ENCODE measurements around the gene LLGL2.

The LLGL2 gene

DNA sequence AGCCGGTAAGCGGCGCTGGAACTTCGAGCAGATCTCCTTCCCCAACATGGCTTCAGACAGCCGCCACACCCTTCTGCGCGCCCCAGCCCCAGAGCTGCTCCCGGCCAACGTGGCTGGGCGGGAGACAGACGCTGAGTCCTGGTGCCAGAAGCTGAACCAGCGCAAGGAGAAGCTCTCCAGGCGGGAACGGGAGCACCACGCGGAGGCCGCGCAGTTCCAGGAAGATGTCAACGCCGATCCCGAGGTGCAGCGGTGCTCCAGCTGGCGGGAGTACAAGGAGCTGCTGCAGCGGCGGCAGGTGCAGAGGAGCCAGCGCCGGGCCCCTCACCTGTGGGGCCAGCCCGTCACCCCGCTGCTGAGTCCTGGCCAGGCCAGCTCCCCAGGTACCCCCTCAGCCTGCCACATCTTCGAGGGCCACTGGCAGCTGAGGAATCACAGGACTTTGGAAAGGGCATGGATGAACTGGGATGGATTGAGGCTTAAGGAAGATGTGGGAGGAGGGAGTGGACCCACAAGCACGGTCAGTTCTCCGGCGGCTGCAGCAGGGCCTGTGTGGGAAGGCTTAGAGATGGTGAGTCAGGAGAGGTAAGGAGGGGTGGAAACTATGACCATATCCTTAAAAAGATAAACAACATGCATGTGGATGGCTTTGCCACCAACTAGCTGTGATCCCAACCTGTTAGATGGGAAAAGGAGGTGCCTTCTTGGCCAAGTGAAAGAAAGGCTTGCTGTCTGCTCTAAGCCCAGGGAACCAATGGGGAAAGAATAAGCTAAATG lies 3.4 kb upstream of the LLGL2 start:
- peak; percentile 38 for DNase-seq (ENCODE audit: low spot score)

DNA sequence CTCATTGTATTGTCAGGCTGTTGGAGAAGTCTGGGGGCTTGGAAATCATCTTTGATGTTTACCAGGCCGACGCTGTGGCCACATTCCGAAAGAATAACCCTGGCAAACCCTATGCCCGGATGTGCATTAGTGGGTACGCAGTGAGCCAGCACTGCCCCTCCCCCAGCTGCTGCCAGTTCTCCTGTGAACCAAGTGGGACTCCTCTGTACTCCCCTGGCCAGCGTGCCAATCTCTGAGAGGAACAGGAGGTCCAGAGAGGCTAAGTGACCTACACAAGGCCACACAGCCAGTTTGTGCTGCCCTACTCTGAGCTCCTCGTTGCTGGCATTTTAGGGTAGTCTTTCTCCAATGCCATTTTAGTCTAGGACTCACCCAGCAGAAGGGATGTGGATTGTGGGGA lies 1.9 kb upstream of the LLGL2 start:
- no peak for DNase-seq (ENCODE audit: low spot score)

DNA sequence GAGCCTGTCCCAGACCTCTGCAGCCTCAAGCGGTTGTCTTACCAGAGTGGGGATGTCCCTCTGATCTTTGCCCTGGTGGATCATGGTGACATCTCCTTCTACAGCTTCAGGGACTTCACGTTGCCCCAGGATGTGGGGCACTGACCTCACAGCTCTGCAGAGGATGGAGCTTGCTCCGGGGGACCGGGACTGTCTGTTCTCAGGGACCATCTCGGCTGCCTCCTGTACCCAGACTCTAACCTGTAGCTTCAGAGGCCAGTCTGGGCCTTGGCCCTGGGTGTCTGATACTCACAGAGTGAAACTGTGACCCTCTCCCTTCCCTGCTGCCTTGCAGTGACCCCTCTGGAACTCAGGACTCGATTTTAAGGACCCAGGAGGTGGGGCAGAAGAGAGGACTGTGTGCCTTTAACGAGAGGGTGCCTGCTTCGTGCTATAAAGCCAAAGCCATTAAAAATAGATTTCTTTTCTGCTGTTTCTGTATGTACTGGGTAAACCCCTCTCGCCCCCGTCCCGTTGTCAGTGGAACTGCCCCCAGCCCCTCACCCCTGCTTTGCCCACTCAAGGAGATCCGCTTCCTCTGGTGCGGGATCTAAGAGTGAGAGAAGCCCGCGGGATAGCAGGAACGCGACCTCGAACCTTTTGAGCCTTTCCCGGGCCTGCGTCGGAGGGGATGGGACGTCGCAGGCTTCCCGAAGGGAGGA lies 1.1 kb upstream of the LLGL2 start:
- DNase-seq (ENCODE audit: low spot score), result no peak

DNA sequence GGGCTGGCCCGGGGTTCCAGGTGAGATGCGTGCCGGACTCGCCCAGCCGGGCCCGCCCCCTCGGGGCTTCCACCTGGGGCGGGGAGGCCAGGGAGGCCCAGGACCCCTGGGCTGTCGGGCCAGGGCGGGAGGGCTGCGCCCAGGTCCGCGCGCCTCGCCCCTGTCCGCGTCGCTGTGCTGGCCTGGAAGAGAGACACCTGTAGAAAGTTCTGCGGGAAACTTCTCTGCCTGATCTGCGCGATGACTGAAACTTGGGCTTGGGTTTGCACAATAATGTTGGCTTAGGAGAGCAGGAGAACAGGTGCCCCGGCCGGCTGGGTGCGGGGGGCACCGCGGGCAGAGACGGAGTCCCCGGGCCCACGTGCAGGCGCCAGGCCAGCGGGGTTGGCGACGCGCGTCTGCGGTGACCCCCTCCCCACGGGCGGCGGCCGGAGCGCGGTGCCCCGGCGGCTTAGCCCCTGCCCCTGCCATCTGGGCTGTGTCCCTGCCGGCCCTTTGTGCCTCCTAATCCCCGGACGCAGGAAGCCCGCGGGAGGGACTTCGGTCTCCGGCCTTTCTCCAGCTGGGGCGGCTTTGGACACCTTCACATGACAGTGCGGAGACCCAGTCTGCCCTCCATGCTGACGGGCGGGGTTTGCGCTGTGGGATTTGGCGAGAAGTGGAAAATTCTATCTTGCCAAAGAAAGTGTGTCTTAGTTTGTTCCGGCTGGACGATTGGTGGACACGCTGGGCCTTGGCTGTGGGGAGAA lies 483 bp downstream of the LLGL2 start:
- no peak for DNase-seq (ENCODE audit: low spot score)

DNA sequence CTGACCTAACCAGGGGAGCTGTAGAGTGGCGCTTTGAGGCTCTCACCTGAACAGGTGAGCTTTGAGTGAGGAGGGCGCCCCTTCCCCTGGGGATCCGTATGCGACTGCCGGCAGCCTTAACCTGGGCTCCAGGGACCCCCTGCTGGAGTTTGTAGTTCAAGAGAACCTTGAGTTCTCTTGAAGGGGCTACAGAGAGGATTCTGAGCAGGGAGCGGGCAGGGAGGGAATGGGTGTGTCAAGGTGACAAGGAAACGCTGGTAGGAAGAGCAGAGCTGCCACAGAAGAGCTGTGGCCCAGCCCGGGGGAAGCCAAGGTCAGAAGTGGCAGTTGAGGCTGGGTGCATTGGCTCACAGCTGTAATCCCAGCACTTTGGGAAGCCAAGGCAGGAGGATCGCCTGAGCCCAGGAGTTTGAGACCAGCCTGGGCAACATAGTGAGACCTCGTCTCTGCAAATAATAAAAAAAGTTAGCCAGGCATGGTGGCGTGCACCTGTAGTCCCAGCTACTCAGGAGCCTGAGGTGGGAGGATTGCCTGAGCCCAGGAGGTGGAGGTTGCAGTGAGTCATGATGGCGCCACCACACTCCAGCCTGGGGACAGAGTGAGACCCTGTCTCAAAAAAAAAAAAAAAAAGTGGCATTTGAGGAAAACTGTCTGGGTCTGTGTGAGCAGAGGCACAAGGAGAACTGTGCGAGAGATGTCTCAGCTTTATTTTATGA lies 1.2 kb downstream of the LLGL2 start:
- DNase-seq (ENCODE audit: low spot score), result no peak

DNA sequence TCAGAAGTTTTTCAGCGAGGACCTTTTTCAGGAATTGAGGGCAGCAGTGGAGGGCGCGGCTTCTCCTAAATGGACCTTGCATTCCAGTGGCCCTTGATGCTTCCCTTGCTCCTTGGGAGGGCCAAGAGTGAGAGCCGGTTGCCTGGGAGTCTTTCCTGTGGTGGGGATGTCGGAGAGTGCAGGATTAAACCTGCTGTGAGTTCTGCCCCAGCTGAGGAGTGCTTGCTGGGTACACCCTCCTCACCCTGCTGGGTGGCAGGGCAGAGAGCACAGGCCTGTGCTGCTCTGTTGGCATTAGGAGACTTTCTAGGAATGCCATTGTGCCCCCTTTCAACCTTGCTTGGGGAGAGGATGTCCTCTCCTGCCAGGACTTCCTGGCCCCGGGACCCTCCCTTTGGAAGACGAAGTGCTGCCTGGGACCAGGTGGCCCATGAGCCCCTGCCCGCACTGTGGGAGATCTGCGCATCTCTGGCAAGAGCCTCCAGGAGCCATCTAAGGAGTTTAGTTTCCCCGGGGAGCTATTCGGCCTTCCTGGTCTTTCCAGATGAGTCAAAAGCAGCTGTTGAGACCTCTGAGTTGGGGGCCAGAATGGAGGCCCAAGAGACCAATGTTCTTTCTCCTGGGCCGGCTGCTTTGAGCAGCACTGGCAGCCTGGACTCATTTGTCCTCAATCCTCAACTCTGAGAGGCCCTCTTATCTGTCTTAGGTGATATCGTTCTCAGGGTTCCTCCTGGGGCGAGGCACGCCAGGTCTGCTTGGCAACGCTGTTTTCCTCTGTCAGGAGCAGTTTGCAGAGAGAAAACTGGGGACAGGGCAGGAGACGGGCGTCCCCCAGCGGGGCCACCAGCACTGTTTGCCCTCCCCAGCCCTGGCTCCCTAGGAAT lies 5.6 kb downstream of the LLGL2 start:
- no peak for DNase-seq (ENCODE audit: low spot score)

DNA sequence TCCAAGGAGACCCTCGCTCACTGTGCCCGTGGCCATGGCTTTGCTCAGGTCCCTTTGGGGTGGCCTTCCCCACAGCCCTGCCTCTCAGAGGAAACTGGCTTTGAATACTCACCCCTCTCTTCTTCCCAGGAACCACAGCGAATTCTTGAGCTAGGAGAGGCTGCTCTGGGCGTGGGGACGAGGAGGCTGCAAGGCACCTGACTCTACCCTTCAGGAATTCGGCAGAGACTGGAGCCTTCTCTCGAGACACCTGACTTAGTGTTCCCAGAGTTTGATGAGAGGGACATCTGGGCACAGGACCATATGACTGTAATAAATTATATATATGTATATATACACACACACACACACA lies 6.2 kb downstream of the LLGL2 start:
- DNase-seq (ENCODE audit: low spot score), result no peak

DNA sequence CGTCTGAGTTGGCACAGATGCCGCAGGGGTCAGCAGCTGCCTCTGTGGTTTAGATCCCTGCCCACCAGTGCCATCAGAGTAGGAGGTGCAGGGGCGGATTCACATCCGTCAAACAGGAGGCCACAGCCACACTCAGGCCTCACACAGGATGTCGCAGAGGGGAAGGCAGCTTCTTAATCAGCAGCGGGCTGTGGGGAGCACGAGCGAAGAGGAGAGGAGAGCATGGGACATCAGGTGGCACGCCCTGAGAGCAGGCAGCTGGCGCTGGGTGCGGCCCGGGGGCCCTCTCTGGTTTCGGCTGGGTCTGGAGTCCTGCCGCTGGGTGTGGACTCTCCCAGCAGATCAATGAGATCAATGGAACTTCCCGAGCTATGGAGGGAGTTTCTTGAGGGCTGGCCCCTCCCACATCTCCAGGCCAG lies 9.6 kb downstream of the LLGL2 start:
- DNase-seq (ENCODE audit: low spot score), result no peak

DNA sequence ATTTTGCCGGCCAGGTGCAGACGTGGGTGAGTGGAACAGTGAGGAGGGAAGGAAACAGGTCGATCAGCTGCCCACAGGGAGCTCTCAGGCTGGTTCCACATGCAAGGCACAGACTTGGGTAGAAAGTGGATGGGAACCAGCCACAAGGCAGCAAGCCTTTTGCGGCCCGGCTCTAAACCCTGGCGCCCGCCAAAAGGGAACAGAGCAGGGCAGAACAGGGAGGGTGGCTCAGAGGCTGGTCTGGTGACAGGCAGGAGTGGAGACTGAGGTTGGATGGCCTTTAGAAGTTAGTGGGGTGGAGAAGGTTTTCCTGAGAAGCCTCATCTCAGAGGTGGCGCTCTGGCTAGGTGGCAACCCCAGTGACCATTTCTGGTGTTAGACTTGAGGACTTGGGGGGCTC lies 10.4 kb downstream of the LLGL2 start:
- no peak for DNase-seq (ENCODE audit: low spot score)

DNA sequence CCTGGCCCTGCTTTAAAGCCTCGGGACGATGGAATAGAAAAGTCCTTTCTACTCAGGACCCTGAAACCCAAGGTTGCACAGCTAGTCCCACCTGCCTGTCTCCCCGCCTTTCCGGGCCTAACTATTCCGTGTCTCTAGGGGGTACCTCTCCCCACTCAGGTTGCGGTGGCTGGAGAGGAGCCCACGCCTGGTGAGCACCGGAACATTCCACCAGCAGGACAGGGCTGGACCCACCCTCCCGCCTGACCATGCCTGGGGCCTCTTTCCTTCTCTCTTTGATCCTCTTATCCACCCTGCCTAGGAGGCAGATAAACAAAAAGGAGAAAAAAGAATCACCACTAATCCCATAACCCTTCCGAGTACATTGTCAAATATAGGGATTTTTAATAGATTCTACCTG lies 10.9 kb downstream of the LLGL2 start:
- DNase-seq (ENCODE audit: low spot score), result no peak

DNA sequence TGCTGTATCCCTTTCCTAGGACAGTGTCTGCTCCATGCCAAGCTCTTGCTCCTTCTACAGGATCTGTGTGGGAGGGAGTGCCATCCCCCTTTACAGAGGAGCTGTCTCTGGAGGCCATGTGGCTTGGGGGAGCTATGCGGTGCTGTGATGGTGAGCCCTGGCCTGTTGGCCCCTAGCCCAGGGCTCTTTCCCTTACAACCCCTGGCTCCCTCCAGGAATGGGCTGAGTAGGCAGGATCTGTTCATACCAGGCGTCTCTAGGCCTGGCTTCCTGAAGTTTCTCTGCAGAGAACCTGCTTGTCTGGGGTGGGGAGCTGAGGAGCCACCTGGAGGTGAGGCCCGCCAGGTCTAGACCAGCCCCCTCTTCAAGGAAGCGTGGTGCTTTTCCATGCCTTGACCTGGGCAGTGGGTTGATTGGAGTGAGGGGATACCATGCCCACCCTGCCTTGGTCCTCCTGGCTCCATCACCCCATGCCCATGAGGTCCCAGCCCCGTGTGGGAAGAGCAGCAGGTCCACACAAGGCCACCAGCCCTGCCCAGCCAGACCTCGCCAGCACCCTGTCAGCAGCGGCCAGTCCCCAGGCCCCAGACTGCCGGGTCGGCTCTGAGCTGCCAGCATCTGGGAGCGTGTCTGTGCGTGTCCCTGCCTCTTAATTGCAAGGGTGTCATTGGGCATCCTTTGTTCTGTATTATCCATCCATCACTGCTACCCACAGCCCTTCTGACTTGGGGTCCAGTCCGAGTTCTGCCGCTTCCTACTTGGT lies 14.7 kb downstream of the LLGL2 start:
- no peak for DNase-seq (ENCODE audit: low spot score)

DNA sequence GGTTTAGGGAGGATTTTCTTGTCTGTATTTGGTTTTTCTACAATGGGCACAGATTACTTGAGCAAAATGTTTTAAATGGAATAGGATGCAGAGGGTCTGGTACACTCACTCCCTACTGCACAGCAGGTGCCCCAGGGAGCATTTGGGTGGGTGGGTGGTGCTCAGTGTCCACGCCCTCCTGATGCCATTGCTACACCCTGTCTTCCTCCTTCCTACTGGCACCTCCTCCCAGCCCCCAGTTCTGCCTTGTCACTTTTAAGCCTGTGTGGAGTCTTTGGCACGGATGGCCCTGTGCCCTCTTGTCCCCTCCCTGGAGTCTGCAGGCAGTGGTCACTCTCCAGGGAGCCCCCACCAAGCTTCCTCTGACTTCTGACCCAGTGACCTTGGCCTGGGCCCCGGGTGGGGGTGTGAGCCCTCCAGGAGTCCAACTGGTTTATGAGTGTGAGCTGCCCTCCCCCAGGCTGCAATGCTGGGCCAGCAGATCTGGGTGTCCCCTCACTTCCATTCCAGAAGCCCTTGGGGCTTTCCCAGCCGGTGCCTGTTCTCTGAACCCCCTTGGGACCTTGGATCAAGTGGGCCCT lies 15.5 kb downstream of the LLGL2 start:
- no peak for DNase-seq (ENCODE audit: low spot score)

DNA sequence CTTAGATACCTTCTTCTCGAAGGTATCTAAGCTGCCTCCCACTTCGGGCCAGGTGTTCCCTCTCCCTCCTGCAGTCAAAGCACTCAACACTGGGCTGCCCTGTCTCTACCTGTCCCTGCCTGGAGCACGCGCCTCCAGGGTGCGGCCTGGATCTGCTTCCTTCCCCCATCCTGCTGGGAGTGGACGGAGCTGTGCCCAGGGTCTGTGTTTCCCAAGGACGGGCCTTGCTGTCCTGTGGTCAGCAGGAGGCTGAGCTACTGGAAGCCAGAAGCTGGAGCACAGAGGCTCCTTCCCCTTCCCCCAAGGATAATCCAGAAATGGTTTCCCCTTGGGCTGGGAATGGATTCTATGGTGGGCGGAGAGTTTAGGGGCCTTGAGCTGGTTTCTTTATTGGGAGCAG lies 16.7 kb downstream of the LLGL2 start:
- no peak for DNase-seq (ENCODE audit: low spot score)

DNA sequence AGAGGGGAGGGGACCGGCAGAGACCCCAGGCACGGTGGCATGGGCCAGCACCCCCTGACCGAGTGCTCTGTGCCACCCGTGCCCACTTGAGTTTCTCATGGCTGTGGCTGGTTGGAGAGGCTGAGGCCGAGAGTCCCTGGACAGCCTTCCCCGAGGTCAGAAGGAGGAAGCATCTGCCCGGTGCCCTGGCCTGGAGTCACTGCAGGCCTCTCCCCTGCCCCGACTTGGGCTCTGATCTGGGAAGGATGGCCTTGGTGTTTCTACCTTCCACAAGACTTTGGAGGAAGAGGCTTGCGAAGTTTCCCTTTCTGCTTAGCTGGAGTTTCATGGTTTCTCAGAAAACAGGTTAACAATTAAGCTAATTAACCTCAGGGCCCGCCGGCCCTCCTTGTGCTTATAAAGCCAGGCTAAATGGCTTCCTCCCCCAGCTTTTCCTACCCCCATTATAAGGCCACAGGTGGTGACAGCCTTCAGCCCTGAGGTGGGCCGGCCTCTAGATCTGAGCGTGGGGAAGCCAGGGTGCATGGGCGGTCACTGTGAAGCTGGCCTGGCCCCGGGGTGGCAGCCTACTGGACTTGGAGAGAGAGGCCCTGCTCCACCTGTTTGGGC lies 17.3 kb downstream of the LLGL2 start:
- no peak for DNase-seq (ENCODE audit: low spot score)

DNA sequence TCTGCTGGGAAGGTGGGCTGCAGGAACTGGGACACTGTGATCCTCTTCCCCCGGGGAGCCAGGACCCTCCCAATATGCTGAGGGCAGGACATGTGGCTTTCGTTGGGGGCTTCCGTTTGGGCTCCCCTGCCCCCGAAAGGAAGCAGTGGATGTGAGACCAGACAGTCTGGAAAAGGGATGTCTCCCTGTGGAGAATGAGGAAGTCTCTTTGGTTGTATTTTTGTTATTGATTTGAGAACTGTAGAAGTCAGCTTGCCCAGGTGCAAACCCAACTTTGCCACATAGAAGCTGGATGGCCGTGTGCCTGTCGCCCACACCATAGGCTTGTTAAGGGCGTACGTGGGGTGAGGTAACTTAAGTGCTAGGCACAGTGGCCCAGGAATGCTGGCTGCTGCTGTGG lies 18.8 kb downstream of the LLGL2 start:
- no peak for DNase-seq (ENCODE audit: low spot score)

DNA sequence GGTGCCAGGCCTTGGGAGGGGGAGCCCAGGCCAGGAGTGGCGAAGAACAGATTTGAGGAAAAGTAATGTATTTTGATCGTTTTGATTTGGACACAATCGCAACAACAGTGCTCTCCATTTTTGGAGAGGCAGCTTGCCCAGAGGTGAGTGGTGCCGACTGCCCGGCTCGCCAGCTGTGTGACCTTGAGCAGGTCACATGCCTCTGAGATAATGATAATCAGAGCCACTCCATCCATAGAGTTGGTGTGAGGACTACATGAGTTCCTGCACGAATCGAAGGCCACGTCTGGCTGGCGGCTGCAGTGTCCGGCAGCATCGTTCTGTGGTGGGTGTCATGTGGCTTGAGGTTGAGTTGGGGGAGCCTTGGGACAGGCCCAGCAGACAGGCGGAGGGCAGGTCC lies 20.7 kb downstream of the LLGL2 start:
- DNase-seq (ENCODE audit: low spot score), result no peak

DNA sequence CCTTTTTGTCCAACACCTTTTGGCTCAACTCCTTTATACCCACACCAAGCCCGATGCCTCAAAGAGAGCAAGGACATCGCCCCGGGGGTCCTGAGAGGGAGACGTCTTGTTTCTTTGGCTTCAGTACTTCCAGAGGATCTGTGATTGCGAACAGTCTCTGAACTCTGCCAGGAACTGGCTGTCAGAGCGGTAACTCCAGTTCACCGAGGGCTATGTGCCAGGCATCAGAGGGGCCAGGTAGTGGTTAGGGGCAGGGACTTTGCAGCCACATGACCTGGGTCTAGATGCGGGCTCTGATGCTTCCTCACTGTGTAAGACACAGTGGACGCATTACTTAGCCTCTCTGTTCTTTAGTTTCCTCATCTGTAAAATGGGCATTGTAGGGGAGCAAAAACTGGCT lies 21.6 kb downstream of the LLGL2 start:
- no peak for DNase-seq (ENCODE audit: low spot score)

DNA sequence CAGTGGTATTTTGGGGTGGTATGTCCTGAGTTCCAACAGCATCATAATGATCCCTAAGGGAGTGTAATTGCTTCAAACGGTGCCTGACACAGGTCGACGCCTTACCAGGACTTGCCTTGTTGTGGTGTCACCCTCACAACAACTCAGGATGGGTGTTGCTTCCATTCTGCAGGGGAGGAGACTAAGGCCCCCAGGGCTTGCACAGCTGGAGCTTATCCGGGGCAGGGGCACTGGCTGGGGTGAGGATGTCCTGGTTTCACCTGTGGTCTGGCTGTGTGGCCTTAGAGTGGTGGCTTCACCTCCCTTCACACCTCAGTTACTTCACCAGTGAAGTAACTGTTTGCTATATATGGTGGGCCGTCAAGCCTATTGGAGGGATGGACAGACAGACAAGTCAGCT lies 23.3 kb downstream of the LLGL2 start:
- no peak for DNase-seq (ENCODE audit: low spot score)

DNA sequence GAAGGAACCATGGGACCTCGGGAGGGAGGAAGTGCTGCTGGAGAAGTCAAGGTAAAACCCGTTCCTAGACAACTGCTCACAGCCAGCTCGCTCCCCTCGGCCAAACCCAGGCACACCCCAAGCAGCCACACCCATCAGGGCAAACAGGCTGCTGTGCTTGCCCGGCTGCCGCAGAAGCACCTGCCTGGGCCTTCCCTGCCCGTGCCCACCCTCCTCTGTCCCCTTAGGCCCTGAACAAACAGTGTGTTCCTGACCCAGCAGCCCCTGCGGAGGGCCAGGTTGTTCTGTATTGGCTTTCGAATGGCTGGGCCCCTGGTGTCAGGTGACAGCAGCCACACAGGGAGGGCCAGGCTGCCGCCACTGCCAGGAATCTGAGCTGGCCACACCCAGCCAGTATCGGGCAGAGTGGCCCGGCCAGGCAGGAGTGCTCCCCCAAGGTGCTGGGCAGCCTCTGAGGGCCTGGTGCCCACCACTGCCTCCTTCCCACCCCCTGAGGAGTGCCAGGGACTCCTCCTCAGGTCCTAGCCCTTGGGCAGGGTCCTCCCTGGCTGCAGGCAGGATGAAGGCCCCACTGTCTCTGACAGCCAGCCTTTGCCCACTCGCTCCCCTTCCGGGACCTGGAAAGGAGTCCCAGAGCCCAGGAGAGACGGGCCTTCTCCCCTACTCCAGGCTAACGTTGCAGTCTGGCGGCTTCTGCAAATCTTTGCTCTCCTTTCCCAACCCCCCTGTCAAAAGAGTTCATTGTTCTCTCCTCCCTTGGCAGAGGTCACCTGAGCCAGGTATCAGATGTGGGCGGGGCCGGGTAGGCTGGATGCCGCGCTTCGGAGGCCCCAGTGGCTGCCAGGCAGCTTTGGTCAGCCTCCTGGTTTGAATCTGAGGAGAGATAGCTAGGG lies 24.0 kb downstream of the LLGL2 start:
- no peak for DNase-seq (ENCODE audit: low spot score)

All from RKO (cell line).